GM12878 (cell line): ENCODE results near the gene ITPR3. TPM values are rescaled to one million over a fixed set of nuclear protein-coding genes. Genes with fewer than 3 reads are reported as not detected.

ENCODE experiments used
- ASH2L ChIP-seq: fragments of 300-600, 200-600 bp; sonication (generic); IDR thresholded peaks from 2 replicates; pipeline ENCODE4 v1.6.1; 2017; ENCODE audit warnings: low read depth, mild to moderate bottlenecking, borderline replicate concordance
- CHD2 ChIP-seq: IDR thresholded peaks from 2 replicates; pipeline ENCODE4 v1.6.1; 2011; ENCODE audit warnings: low read depth, low read length, improper control_type of control experiment, borderline replicate concordance
- DPF2 ChIP-seq: fragments of 450-650 bp; IDR thresholded peaks from 2 replicates; pipeline ENCODE4 v1.6.1; 2017; ENCODE audit warnings: mild to moderate bottlenecking
- E2F4 ChIP-seq: IDR thresholded peaks from 2 replicates; pipeline ENCODE4 v1.6.1; 2012; ENCODE audit warnings: low read depth, low read length, improper control_type of control experiment
- HDAC2 ChIP-seq: fragments of 200-600 bp; sonication (generic); IDR thresholded peaks from 2 replicates; pipeline ENCODE4 v1.6.1; 2017
- LARP7 ChIP-seq: fragments of 450-650 bp; IDR thresholded peaks from 2 replicates; pipeline ENCODE4 v1.6.1; 2017; ENCODE audit warnings: mild to moderate bottlenecking
- NKRF ChIP-seq: fragments of 450-650 bp; conservative IDR thresholded peaks from 2 replicates; pipeline ENCODE4 v1.6.1; 2017; ENCODE audit warnings: mild to moderate bottlenecking, moderate library complexity
- NRF1 ChIP-seq: conservative IDR thresholded peaks from 2 replicates; pipeline ENCODE4 v1.6.1; 2011; ENCODE audit warnings: mild to moderate bottlenecking, low read depth, low read length, improper control_type of control experiment
- POLR2AphosphoS5 ChIP-seq: IDR thresholded peaks from 2 replicates; pipeline ENCODE4 v1.6.1; 2011; ENCODE audit warnings: mild to moderate bottlenecking, low read length, inconsistent platforms
- PRDM15 ChIP-seq: fragments of 450-650 bp; formaldehyde crosslinking; IDR thresholded peaks from 2 replicates; pipeline ENCODE4 v1.4.0; 2020; ENCODE audit warnings: mild to moderate bottlenecking, moderate library complexity
- RELB ChIP-seq: fragments of 450-650 bp; IDR thresholded peaks from 2 replicates; pipeline ENCODE4 v1.6.1; 2017; ENCODE audit warnings: low read depth, mild to moderate bottlenecking, moderate library complexity
- RUNX3 ChIP-seq: IDR thresholded peaks from 2 replicates; pipeline ENCODE4 v1.6.1; 2012; ENCODE audit warnings: low read length, inconsistent platforms
- SMC3 ChIP-seq: IDR thresholded peaks from 2 replicates; pipeline ENCODE4 v1.6.1; 2011; ENCODE audit warnings: low read length, improper control_type of control experiment, borderline replicate concordance
- SP1 ChIP-seq: IDR thresholded peaks from one replicate; pipeline ENCODE4 v1.6.1; 2011; ENCODE audit warnings: low read depth, low read length
- TAF1 ChIP-seq: IDR thresholded peaks from 2 replicates; pipeline ENCODE4 v1.6.1; 2011; ENCODE audit warnings: mild to moderate bottlenecking, low read depth, low read length, borderline replicate concordance
- ZBTB4 ChIP-seq: fragments of 450-650 bp; formaldehyde crosslinking; IDR thresholded peaks from 2 replicates; pipeline ENCODE4 v1.4.0; 2022; ENCODE audit warnings: mild to moderate bottlenecking, moderate library complexity
- polyA plus RNA-seq, 11 experiments: library from polyadenylated mRNA; depleted of rRNA in 4 of 11; unstranded in 6 of 11; stranded (reverse) in 5 of 11; fragments of >200 nt; fragmentation: Nextera tagmentation in 4 of 11; fragmentation: Illumina TruSeq in 1 of 11; extraction: Ambion mirVana in 4 of 11; extraction: Trizol in 1 of 11; gene quantifications; 1 replicate in 1 of 11; 2 replicates in 10 of 11; pipeline versions ENCODE4 v1.2.1 to v1.2.3, GENCODE V29; 2011 to 2016; ENCODE audit warnings: inconsistent platforms in 2 of 11, missing spikeins in 2 of 11, low read depth in 1 of 11
- total RNA-seq, 4 experiments: library from RNA; depleted of rRNA in 3 of 4; stranded (reverse); fragments of >200 nt in 3 of 4; fragmentation: Illumina TruSeq in 1 of 4; extraction: Trizol in 1 of 4; gene quantifications; 2 replicates each; pipeline versions ENCODE4 v1.2.1 to v1.2.3, GENCODE V29; 2013 to 2021

The ITPR3 gene
- total and polyA plus RNA-seq, 10 of the 15 experiments (the other 5 are each of a cell fraction or from before 2014, with no cell fraction given): 0.32 to 34.0 (median 11.9) TPM

GRCh38 chr6:33711140-33712129 is 90.3 kb downstream of the ITPR3 start, which contains the start of gene UQCC2 (continued):
- TF ChIP-seq PRDM15 (CRISPR knock-in tag) (no peak), RUNX3 (peak; percentile 57; the same call in 1 of the 2 replicates), POLR2AphosphoS5 (peak; percentile 91), NRF1 (peak; percentile 64), ZBTB4 (CRISPR knock-in tag) (peak; percentile 22; the same call in 1 of the 2 replicates), SP1 (peak; percentile 17), ASH2L (no peak; the same call in 1 of the 2 replicates), NKRF (peak; percentile 78), E2F4 (peak; percentile 61; the same call in 1 of the 2 replicates), CHD2 (no peak), SMC3 (peak; percentile 38; the same call in 1 of the 2 replicates), HDAC2 (peak; percentile 73; the same call in 1 of the 2 replicates), TAF1 (peak; percentile 97), RELB (peak; percentile 51; the same call in 1 of the 2 replicates), LARP7 (0 out of 2 replicates have a peak, but pooled peaks have one; percentile 8), DPF2 (no peak)
